ENCODE measurements around the gene TIPIN.
"Not testable (repeated sequence)": the region's sequence is repeated elsewhere in the genome, so short reads cannot be mapped to it uniquely, and the experiment has no call there.

TIPIN gene

GRCh38 chr15:66364944-66365528, 8.6 kb upstream of the TIPIN start:
- H2AFZ ChIP-seq (ENCODE audit: insufficient read depth, low read length, poor library complexity): no peak overlapping the region
- H3K79me1 ChIP-seq (ENCODE audit: low read length): peaks cover 21% of the 10 kb centered on the region
- peak; percentile 91 to 95 for DNase-seq
- WGBS (ENCODE audit: extremely low coverage, insufficient coverage, insufficient read length): no CpG with 5 or more reads among the region's 3 CpGs
- no peak overlapping the region for H3K4ac ChIP-seq (ENCODE audit: low read depth, low read length)
- H3K18ac ChIP-seq (ENCODE audit: low read length): no peak overlapping the region
- peak overlapping the region; percentile 88 for H2BK5ac ChIP-seq (ENCODE audit: low read depth, low read length, poor library complexity)
- H4K91ac ChIP-seq (ENCODE audit: low read depth, low read length): peak overlapping the region; percentile 80
- peaks cover 3% of the 10 kb centered on the region for H3K79me2 ChIP-seq (ENCODE audit: control insufficient read depth, insufficient read depth, low read length, poor library complexity)
- no peaks in the 10 kb centered on the region for H3K9me3 ChIP-seq (ENCODE audit: insufficient read depth, low read depth, low read length)
- peak overlapping the region; percentile 25 for H3K4me2 ChIP-seq (ENCODE audit: low read length)
- peak overlapping the region; percentile 73 for H4K8ac ChIP-seq (ENCODE audit: low read depth, low read length)
- H3K36me3 ChIP-seq (ENCODE audit: control insufficient read depth in 1 of 2, insufficient read depth in 2 of 2, low read length in 2 of 2): no peaks in the 10 kb centered on the region
- H2AK5ac ChIP-seq (ENCODE audit: low read length): no peak overlapping the region
- no peak overlapping the region for H3K23ac ChIP-seq (ENCODE audit: low read length)
- no peak overlapping the region for H3K9ac ChIP-seq (ENCODE audit: low read length)
- H3K27me3 ChIP-seq (ENCODE audit: insufficient read depth, low read length): no peaks in the 10 kb centered on the region
- no peak overlapping the region for H3K4me3 ChIP-seq (ENCODE audit: low read depth, low read length)
- no peak overlapping the region for H4K12ac ChIP-seq (ENCODE audit: low read depth, low read length)
- H3K4me1 ChIP-seq (ENCODE audit: control insufficient read depth in 1 of 2, insufficient read depth in 2 of 2, low read length in 2 of 2): peaks cover 3 to 8% of the 10 kb centered on the region in 2 experiments
- H3K27ac ChIP-seq (ENCODE audit: low read depth, low read length): peak overlapping the region; percentile 92
- peak overlapping the region; percentile 56 for H3K14ac ChIP-seq (ENCODE audit: low read length)
- H2BK120ac ChIP-seq (ENCODE audit: insufficient read depth, low read length, poor library complexity): peak overlapping the region; percentile 94
- H2BK12ac ChIP-seq (ENCODE audit: low read length): peak overlapping the region; percentile 58

GRCh38 chr15:66362776-66363175, 6.3 kb upstream of the TIPIN start:
- Histone ChIP-seq H3K27ac (ENCODE audit: low read depth, low read length) (no peak overlapping the region), H4K8ac (ENCODE audit: low read depth, low read length) (no peak overlapping the region), H2BK120ac (ENCODE audit: insufficient read depth, low read length, poor library complexity) (peak overlapping the region; percentile 19), H2AFZ (ENCODE audit: insufficient read depth, low read length, poor library complexity) (no peak overlapping the region), H3K79me1 (ENCODE audit: low read length) (peaks cover 21% of the 10 kb centered on the region), H3K9me3 (ENCODE audit: insufficient read depth, low read depth, low read length) (no peaks in the 10 kb centered on the region), H2AK5ac (ENCODE audit: low read length) (peak overlapping the region; percentile 35), H3K4me2 (ENCODE audit: low read length) (no peak overlapping the region), H2BK5ac (ENCODE audit: low read depth, low read length, poor library complexity) (no peak overlapping the region), H3K79me2 (ENCODE audit: control insufficient read depth, insufficient read depth, low read length, poor library complexity) (peaks cover 3% of the 10 kb centered on the region), H3K36me3 (ENCODE audit: control insufficient read depth in 1 of 2, insufficient read depth in 2 of 2, low read length in 2 of 2) (peaks cover 0 to 2% of the 10 kb centered on the region in 2 experiments), H3K23ac (ENCODE audit: low read length) (no peak overlapping the region), H3K4me3 (ENCODE audit: low read depth, low read length) (no peak overlapping the region), H2BK12ac (ENCODE audit: low read length) (peak overlapping the region; percentile 61), H3K9ac (ENCODE audit: low read length) (no peak overlapping the region), H4K91ac (ENCODE audit: low read depth, low read length) (peak overlapping the region; percentile 78), H3K27me3 (ENCODE audit: insufficient read depth, low read length) (no peaks in the 10 kb centered on the region), H4K12ac (ENCODE audit: low read depth, low read length) (no peak overlapping the region), H3K4me1 (ENCODE audit: control insufficient read depth in 1 of 2, insufficient read depth in 2 of 2, low read length in 2 of 2) (peaks cover 3 to 8% of the 10 kb centered on the region in 2 experiments), H3K4ac (ENCODE audit: low read depth, low read length) (peak overlapping the region; percentile 6), H3K18ac (ENCODE audit: low read length) (peak overlapping the region; percentile 3), H3K14ac (ENCODE audit: low read length) (peak overlapping the region; percentile 21)
- no CpG with 5 or more reads among the region's 1 CpG for WGBS (ENCODE audit: extremely low coverage, insufficient coverage, insufficient read length)
- no peak for DNase-seq

GRCh38 chr15:66361745-66362460, 5.4 kb upstream of the TIPIN start:
- peak overlapping the region; percentile 85 for H4K91ac ChIP-seq (ENCODE audit: low read depth, low read length)
- not testable (repeated sequence) for H3K9me3 ChIP-seq (ENCODE audit: insufficient read depth, low read depth, low read length); H3K4me2 ChIP-seq (ENCODE audit: low read length); DNase-seq; H3K23ac ChIP-seq (ENCODE audit: low read length); H3K4me3 ChIP-seq (ENCODE audit: low read depth, low read length); H3K9ac ChIP-seq (ENCODE audit: low read length); H2AFZ ChIP-seq (ENCODE audit: insufficient read depth, low read length, poor library complexity); H3K27me3 ChIP-seq (ENCODE audit: insufficient read depth, low read length); H4K12ac ChIP-seq (ENCODE audit: low read depth, low read length); H3K27ac ChIP-seq (ENCODE audit: low read depth, low read length); H3K79me2 ChIP-seq (ENCODE audit: control insufficient read depth, insufficient read depth, low read length, poor library complexity); H3K36me3 ChIP-seq (ENCODE audit: control insufficient read depth in 1 of 2, insufficient read depth in 2 of 2, low read length in 2 of 2); H3K4me1 ChIP-seq (ENCODE audit: control insufficient read depth in 1 of 2, insufficient read depth in 2 of 2, low read length in 2 of 2)
- H3K79me1 ChIP-seq (ENCODE audit: low read length): peaks cover 23% of the 10 kb centered on the region
- H2BK12ac ChIP-seq (ENCODE audit: low read length): peak overlapping the region; percentile 91
- peak overlapping the region; percentile 37 for H2AK5ac ChIP-seq (ENCODE audit: low read length)
- H4K8ac ChIP-seq (ENCODE audit: low read depth, low read length): peak overlapping the region; percentile 54
- H2BK5ac ChIP-seq (ENCODE audit: low read depth, low read length, poor library complexity): peak overlapping the region; percentile 76
- WGBS (ENCODE audit: extremely low coverage, insufficient coverage, insufficient read length): no CpG with 5 or more reads among the region's 15 CpGs
- peak overlapping the region; percentile 78 for H3K18ac ChIP-seq (ENCODE audit: low read length)
- H2BK120ac ChIP-seq (ENCODE audit: insufficient read depth, low read length, poor library complexity): peak overlapping the region; percentile 88
- H3K14ac ChIP-seq (ENCODE audit: low read length): peak overlapping the region; percentile 61
- peak overlapping the region; percentile 55 for H3K4ac ChIP-seq (ENCODE audit: low read depth, low read length)

- Histone ChIP-seq H4K12ac (ENCODE audit: low read depth, low read length) (no peak overlapping the region), H3K4me1 (ENCODE audit: control insufficient read depth in 1 of 2, insufficient read depth in 2 of 2, low read length in 2 of 2) (peaks cover 3 to 10% of the 10 kb centered on the region in 2 experiments), H4K91ac (ENCODE audit: low read depth, low read length) (no peak overlapping the region), H3K4ac (ENCODE audit: low read depth, low read length) (no peak overlapping the region), H2BK5ac (ENCODE audit: low read depth, low read length, poor library complexity) (no peak overlapping the region), H3K36me3 (ENCODE audit: control insufficient read depth in 1 of 2, insufficient read depth in 2 of 2, low read length in 2 of 2) (peaks cover 0 to 4% of the 10 kb centered on the region in 2 experiments), H3K79me1 (ENCODE audit: low read length) (peaks cover 25% of the 10 kb centered on the region), H2BK120ac (ENCODE audit: insufficient read depth, low read length, poor library complexity) (no peak overlapping the region), H3K27me3 (ENCODE audit: insufficient read depth, low read length) (no peaks in the 10 kb centered on the region), H3K23ac (ENCODE audit: low read length) (no peak overlapping the region), H3K14ac (ENCODE audit: low read length) (no peak overlapping the region), H2AK5ac (ENCODE audit: low read length) (no peak overlapping the region), H4K8ac (ENCODE audit: low read depth, low read length) (no peak overlapping the region), H3K4me3 (ENCODE audit: low read depth, low read length) (no peak overlapping the region), H2AFZ (ENCODE audit: insufficient read depth, low read length, poor library complexity) (no peak overlapping the region), H3K27ac (ENCODE audit: low read depth, low read length) (no peak overlapping the region), H3K9me3 (ENCODE audit: insufficient read depth, low read depth, low read length) (no peaks in the 10 kb centered on the region), H3K9ac (ENCODE audit: low read length) (no peak overlapping the region), H3K18ac (ENCODE audit: low read length) (no peak overlapping the region), H2BK12ac (ENCODE audit: low read length) (no peak overlapping the region), H3K79me2 (ENCODE audit: control insufficient read depth, insufficient read depth, low read length, poor library complexity) (peaks cover 8% of the 10 kb centered on the region), H3K4me2 (ENCODE audit: low read length) (no peak overlapping the region)
- WGBS (ENCODE audit: extremely low coverage, insufficient coverage, insufficient read length): no CpG with 5 or more reads among the region's 7 CpGs
- no peak for DNase-seq
Observed at GRCh38 chr15:66359740-66360139, 3.3 kb upstream of the TIPIN start.
